Esophagus squamous epithelium (tissue), 4 donors: ENCODE data around the gene SIK3.
"Not testable (repeated sequence)": the region's sequence is repeated elsewhere in the genome, so short reads cannot be mapped to it uniquely, and the experiment has no call there.

Source experiments
- CTCF ChIP-seq, 6 experiments: fragments of 450-650 bp in 4 of 6; fragments of 200-600 bp in 2 of 6; sonication (generic) in 2 of 6; IDR thresholded peaks; one replicate each; pipeline ENCODE4 v1.5.1; 2016 to 2019; ENCODE audit warnings: antibody characterized with exemption in 6 of 6, mild to moderate bottlenecking in 4 of 6, moderate library complexity in 4 of 6
- POLR2A ChIP-seq, 4 donors: fragments of 450-650 bp; IDR thresholded peaks; one replicate each; pipeline ENCODE4 v1.6.1; 2017; ENCODE audit warnings: antibody characterized with exemption in 4 of 4, mild to moderate bottlenecking in 4 of 4, moderate library complexity in 3 of 4

- not testable (repeated sequence) for TF ChIP-seq CTCF, POLR2A (IDR thresholded peaks at IDR 0.05)
Observed at GRCh38 chr11:117134979-117135378, 36.8 kb upstream of the SIK3 start.
